Fibroblast of peridontal ligament (primary cell): Measurements from ENCODE around the gene KCNG1.
"Not testable (repeated sequence)": the region's sequence is repeated elsewhere in the genome, so short reads cannot be mapped to it uniquely, and the experiment has no call there.

Experiments used
- DNase-seq: peaks from one replicate; pipeline ENCODE4 v3.0.0-alpha.2; 2010; ENCODE audit errors: extremely low read depth

Gene KCNG1

DNA sequence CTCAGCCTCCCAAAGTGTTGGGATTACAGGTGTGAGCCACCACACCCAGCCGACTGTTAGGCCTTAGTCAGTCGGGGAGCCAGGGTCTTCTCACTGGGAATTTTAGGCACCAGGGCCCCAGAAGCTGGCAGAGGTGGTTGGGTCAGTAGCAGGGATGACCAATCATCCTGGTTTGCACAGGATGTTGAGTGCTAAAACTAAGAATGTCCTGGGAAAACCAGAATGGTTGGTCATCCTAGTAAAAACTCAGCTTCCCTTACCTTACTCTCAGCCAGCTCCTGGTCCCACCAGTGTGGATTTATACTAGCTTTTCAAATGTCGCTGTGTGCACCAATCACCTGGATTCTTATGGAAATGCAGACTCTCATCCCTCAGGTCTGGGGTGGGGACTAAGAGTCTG is 31.8 kb downstream of the KCNG1 start:
- DNase-seq, result no peak

DNA sequence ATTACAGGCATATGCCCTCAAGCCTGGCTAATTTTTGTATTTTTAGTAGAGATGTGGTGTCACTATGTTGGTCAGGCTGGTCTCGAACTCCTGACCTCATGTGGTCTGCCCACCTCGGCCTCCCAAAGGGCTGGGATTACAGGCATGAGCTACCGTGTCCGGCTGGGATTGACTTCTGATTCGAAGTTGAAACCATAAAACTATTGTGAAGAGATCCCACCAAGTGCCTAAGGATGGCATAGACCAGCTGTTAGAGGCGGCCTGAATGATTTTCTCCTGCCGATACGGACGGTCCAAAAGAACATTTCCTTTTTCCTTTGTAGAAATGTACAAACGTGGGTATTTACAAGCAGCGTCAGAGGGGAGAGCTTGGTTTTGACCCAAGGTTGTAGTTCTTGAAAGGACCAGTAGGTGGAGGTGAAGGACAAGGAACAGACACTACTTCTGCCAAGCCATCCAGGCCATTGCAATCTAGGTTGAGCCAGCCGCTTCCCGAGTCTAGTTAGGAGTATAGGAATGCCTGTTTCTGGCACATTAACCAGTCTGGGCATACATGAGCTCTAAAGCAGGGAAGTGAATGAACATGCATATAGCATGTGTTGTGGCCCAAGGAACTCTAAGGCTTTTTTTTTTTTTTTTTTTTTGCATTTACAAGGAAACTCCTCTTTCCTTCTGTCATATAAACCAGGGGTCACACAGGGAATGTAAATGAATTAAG is 35.3 kb downstream of the KCNG1 start:
- DNase-seq, result peak; percentile 97

DNA sequence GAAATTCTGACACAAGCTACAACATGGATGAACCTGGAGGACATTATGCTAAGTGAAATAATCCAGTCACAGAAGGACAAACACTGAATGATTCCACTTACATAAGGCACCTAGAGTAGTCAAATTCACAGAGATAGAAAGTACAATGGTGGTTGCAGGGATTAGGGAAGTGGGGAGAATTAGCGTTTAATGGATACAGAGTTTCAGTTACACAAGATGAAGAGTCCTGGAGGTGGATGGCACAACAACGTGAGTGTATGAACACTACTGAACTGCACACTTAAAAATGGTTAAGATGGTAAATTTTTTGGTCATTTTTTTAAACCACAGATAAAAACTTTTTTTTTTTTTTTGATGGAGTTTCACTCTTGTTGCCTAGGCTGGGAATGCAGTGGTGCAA is 39.6 kb downstream of the KCNG1 start:
- no peak for DNase-seq

DNA sequence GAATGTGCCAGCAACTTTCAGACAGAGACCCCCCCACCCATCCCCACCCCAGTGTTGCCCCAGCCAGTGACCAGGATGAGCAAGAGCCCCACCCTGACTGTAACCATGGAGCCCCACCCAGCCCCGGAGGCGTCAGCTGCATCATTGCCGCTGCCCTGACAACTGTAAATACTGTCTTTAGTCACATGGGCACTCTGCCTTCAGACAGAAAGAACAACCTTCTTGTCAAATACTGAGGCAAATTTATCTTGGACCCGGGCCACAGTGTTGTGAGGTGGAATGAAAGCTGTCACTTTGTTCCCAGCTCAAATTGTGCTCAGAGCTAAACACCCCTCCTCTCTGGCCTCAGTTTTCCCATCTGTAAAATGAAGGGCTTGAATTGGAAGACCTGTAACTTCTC is 40.5 kb downstream of the KCNG1 start:
- peak; percentile 65 for DNase-seq

DNA sequence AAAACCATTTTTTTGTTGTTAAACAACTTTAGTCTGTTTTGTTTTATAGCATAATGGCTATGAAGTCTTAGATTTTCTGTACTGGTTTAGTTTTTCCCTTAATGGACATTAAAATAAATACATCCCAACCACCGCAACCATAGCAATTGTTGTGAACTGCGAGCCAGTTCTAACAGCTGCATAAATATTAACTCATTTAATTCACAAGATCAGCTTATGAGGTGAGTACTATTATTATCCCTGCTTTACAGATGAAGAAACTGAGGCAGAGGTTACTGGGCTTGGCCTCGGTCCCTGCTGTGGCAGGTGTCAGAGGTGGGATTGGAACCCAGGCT is 41.2 kb downstream of the KCNG1 start:
- DNase-seq, result no peak

DNA sequence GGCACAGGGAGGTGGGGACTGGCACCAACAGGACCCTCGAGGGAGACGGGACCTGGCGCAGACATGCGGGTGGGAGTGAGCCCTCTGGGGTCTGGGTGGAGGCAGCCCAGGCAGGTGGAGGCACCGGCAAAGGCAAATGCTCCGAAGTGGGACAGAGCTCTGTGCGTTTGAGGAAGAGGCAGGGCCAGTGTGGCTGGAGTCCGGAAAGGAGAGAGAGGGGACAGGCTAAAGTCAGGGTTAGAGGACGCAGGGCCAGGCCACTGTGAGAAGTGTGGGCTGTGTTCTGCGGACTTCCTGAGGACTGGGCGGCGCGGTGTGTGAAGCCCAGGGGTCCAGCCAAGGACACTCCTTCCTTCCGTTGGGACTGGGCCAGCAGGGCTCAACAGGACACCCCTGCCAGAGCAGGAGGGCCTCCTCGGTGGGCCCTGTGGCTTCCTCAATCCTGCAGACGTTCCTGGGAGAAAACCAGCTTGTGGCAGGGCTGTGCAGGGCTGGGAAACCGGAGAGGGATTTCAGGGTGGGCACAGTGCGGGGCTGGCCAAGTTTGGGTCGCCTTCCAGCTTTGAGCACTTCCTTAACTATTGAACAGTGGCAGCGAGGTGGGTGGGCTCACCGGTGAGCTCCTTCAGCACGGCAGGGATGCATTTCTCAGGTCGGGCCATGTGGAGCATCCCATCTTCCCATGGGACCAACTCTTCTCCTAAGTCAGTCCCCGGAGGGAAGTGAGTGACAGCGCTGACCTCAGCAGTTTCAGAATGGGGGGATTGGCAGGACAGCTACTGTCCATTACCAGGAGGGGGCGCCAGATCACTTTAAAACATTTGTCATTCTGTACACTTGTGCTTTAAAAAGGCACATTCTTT is 41.8 kb downstream of the KCNG1 start:
- DNase-seq, result peak; percentile 80

DNA sequence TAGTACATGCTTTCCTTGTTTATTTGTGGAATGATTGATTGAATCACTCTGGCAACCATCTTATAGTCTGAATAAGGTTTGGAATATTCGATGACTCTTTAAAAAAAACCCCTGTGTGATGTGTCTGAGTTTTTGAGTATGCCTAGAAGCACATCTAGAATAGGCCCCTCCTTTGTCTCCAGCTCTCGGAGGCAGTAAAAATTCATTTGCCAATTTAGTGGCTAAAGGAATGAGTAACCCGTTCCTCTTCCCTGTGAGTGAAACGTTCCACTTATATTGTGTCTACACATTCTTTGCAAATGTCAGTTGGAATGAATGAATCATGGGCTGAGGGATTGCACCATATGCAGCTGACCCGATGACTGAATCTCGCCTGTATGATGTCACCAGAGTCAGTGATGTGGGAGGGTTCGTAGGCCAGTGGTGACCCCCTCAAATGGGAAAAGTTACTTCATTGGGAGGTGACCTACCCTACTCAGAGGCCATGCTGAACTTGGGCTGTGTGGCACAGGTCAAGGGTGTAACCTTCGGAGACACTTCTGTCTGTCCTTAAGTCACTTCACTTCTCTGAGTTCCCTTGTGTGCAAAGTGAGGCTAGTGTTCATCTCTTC is 42.7 kb downstream of the KCNG1 start:
- DNase-seq, result peak; percentile 100

DNA sequence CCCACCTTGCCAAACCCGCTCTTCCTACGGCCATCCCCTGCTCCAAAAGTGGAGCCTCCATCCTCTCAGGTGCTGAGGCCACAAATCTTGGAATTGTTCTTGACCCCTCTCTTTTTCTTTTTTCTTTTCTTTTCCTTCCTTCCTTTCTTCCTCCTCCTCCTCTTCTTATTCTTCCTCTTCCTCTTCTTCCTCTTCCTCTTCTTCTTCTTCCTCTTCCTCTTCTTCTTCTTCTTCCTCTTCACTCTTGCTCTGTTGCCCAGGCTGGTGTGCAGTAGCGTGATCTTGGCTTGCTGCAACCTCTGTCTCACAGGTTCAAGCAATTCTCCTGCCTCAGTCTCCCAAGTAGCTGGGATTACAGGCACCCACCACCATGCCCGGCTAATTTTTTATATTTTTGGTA is 44.4 kb downstream of the KCNG1 start:
- DNase-seq, result not testable (repeated sequence)

DNA sequence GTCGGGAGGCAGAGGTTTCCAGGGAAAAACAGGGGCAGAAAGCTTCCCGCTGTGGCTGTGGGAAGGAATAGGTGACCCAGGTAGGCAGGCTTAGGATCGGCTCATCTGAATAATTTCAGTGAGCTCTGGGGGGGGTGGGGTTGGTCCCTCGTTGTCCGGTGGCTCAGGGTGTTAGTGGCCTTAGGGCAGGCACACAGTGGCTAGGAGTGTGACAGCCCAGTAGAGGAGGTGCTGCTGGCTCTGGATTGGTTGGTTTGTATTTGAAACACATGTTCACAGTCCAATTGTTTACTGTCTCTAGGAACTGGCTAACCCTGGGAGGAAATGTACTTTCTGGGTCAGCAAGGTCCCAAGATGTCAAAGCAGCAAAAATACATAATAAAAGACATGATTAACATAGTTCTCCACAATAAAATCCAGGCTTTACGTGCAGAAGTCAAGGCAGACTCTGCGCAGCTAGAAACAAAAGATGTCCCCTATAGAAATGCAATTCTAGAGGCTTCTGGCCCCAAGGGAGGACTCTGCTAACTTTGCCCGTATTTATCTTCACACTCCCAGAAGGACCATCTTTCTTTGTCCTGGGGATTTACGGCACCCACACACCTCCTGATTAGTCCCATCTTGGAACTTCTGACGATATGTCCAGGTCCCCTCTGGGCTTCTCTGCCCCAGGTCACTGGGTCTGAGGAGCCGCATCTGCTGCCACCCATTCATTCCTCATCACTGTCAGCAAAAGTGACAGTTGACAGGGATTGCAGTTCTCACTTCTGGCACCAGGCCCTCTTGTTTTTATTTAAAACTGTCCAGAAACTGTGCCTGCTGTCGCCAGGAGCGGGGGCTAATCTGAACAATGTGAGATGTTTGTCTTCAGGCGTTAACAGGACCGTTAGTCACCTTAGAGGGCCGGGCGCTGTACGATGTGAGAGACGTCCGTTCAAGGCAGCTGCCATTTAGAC is 45.6 kb downstream of the KCNG1 start:
- no peak for DNase-seq

DNA sequence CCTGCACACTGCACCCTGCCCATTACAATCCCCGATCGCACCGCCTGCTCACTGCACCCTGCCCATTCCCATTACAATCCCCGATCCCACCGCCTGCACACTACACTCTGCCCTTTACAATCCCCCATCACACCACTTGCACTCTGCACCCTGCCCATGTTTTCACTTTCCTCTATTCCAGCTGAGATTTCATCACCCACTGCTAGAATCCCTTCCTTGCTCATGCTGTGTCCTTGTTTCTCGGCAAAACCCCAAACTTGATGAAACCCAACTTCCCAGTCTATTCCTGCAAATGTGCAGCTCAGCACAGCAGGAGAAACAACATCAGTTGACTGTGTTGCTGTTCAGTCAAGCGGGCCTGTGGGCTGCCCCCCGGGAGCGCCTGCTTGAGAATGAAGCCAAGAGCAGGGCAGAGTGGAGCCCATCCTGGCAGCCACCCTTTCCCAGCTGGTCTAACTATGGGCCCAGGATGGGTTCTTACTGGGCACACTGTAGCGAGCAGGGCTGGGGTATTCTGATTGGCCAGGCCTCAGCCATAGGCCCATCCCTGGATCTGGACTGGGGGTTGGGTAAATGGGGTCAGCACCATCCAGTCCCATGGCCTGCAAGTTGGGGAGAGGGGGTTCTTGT is 47.1 kb downstream of the KCNG1 start:
- DNase-seq, result no peak

DNA sequence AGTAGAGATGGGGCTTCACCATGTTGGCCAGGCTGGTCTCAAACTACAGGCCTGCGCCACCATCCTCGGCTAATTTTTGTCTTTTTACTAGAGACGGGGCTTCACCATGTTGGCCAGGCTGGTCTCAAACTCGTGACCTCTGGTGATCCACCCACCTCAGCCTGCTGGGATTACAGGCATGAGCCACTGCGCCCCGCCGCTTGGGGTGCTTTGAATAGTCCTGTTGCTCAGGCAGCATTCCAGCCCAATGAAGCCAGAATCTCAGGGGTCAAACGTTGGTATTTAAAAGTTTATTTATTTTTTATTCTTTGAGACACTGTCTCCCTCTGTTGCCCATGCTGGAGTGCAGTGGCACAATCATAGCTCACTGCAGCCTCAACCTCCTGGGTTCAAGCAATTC is 53.0 kb downstream of the KCNG1 start:
- DNase-seq, result no peak

DNA sequence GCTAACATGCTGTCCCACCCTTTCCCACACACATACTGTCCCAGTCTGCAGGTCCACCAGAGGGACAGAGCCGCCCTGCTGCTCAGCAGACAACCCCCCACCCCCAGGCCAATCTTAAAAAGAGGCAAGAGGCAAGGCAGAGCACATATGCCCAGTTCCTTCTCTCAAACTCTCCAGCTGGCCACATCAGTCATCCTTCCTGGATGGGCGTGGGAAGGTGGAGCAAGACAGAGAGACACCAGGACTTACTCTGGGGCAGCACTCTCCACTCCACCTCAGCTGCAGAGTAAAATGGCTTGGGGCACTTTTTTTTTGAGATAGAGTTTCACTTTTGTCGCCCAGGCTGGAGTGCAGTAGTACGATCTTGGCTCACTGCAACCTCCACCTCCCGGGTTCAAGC is 53.5 kb downstream of the KCNG1 start:
- no peak for DNase-seq

DNA sequence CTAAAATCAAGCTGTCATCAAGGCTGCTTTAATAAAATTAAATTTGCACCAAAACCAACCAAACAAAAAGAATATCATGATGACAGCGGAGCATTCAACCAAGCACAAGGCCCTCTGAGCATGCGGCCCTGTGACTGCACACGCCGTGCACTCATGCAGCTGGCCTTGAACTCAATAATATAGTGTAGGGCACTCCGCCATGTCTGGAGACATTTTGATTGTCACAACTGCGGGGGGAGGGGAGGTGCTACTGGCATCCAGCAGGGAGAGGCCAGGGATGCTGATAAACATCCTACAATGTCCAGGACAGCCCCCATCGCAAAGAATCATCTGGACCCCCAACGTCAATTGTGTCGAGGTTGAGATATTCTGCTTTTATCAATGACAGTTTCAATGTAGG is 54.6 kb downstream of the KCNG1 start:
- DNase-seq, result no peak

DNA sequence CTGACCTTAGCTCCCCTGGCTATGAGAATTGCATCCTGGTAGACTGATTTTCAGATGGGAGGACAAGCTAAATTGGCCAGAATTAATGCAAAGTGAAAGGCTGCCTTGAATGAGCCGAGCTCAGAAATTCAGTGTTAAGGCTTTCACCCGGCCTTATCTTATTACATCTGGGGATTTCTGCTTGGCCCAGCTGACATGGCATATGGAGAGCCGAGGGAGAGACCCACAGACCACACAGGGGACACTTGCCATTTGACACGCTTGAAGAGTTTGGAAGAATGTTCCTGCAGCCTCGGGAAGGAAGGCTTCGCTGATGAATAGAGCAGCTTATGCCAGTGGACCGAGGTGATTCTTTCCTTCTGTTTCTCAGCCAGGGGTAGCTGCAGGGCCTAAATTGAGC is 55.3 kb downstream of the KCNG1 start:
- DNase-seq, result peak; percentile 10

DNA sequence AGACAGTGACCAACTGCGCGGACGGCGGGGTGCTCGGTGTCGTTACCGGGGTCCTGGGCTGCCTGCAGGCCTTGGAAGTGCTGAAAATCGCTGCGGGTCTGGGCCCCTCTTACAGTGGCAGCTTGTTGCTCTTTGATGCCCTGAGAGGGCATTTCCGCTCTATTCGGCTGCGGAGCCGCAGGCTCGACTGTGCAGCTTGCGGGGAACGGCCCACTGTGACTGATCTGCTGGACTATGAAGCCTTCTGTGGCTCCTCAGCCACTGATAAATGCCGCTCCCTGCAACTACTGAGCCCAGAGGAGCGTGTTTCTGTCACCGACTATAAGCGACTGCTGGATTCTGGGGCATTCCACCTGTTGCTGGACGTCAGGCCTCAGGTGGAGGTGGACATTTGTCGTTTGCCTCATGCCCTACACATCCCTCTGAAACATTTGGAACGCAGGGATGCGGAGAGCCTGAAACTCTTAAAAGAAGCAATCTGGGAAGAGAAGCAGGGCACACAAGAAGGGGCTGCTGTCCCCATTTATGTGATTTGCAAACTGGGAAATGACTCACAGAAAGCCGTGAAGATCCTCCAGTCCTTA is 63.3 kb downstream of the KCNG1 start:
- no peak for DNase-seq

DNA sequence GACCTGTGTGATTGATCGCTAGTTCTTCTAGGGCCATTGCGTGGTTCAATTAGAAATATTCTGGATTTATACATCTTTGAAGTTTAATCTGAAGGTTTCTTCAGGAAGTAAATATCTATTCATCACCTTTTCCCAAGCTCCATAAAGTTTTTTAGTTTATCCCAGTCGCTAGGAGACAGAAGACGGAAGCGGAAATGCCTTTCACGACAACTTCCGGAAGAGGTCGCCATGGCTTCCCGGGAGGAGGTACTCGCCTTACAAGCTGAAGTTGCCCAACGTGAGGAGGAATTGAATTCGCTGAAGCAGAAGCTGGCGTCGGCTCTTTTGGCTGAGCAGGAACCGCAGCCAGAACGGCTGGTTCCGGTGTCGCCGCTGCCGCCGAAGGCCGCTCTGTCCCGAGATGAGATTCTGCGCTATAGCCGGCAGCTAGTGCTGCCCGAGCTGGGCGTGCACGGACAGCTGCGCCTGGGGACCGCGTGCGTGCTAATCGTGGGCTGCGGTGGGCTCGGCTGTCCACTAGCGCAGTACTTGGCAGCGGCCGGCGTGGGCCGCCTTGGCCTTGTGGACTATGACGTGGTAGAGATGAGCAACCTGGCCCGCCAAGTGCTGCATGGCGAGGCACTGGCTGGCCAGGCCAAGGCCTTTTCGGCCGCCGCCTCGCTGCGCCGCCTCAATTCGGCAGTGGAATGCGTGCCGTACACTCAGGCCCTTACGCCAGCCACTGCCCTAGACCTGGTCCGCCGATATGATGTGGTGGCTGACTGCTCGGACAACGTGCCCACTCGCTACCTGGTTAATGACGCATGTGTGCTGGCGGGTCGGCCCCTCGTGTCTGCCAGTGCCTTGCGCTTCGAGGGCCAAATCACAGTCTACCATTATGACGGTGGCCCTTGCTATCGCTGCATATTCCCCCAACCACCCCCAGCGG is 64.0 kb downstream of the KCNG1 start, which contains the start of gene MOCS3:
MOCS3 (plus strand) TSS at position 204 of the 928 bp plus-strand sequence; CDS start at position 229, 25 bp downstream.
- DNase-seq, result peak; percentile 96

DNA sequence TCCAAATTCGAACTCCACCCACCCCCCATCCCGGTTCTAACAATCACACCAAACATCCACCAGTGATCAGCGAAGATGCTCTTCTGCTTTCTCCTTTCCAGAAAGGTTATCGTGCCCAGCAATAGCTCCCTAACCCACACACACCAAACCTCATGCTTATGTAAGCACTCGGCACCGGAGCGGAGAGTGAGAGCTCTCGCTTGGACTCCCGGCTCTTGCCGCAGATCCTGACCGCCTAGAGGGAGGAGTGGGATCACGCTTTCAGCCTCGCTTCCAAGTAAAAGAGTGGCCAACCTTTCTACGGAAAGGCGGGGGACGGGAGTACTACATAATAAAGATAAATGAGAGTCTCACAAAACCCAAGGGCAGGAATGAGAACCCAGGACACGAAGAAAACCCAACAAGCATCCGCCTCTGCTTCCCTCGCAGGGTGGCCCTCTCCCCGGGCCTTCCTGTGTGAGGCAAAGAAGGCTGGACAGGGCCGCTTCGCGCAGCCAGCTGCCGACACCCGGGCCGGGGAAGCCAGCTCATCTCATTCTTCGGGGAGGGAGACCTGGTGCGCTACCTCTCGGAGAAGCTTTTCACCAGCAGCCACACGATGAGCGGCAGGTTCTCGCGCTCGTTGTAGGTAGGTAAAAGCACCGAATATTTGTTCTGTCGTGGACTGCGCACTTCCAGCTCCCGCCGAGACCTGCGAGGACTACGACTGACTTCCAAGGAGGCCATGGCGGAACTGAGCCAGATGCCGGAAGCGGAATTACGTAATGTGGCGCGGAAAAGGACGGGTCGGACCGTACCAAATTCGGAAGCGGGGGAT is 64.9 kb downstream of the KCNG1 start, which contains the start of gene DPM1:
DPM1 (minus strand) TSS at position 735 of the 817 bp plus-strand sequence; CDS start at position 726, 9 bp downstream.
- peak; percentile 36 for DNase-seq

DNA sequence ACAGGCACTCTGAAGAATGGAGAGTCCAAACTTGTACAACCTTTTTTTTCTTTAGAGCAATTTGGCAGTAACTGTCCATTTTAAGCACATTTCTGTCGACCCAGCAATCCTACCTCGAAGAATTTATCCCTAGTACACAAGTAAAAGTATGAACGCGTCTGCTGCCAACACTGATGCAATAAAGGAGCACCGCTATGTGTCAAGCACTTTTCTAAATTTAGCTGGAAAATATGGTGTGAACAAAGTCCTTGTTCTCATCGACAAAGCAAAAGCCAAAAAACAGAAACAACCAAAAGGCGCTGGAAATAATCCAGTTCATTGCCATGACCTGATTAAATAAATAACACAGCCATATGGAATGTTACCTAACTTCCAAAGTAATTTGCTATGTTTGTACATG is 65.6 kb downstream of the KCNG1 start:
- DNase-seq, result peak; percentile 34

DNA sequence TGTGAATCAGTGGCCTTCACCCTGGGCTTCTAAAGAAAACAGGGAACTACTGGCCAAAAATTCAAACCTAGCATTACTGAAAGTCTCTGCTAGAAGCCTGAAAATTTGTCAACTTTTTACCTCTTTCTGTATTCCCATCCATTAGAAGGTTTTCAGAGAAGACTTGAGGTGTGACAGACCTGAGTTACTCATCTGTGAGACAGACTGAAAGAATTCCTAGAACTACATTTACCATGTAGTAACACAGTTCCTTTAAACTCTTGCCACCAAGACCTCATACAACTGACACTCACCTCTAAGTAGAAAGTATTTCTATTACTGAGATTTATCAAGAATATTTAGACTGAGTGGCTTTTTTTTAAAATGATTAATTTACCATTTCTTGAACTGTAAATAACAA is 69.1 kb downstream of the KCNG1 start:
- DNase-seq, result no peak
